HEK293 (cell line): ENCODE measurements around the gene FGD4.

Experiments
- CTCF ChIA-PET: fragments of 350-600 bp; formaldehyde crosslinking; extraction: SDS; loops from one replicate; lab custom pipeline; 2021; ENCODE audit warnings: antibody characterized with exemption; lab: Yijun Ruan, JAX
- POLR2A ChIA-PET: fragments of 300-600 bp; formaldehyde crosslinking; extraction: SDS; loops from one replicate; lab custom pipeline; 2020; ENCODE audit warnings: antibody characterized with exemption, inconsistent platforms; lab: Yijun Ruan, JAX
- H3K27ac ChIP-seq: fragments of 200-500 bp; sonication (Bioruptor generic); 2 replicates; pipeline ENCODE4 v1.5.1; 2014; ENCODE audit warnings: low read depth, low read length, control low read depth, inconsistent platforms; ENCODE audit errors: extremely low read depth
- H3K36me3 ChIP-seq, 2 experiments: fragments of 200-500 bp in 1 of 2; sonication (Bioruptor generic) in 1 of 2; 1 replicate in 1 of 2; 2 replicates in 1 of 2; pipeline ENCODE4 v1.5.1; 2014 to 2017; ENCODE audit warnings: inconsistent platforms in 2 of 2, low read length in 2 of 2; ENCODE audit not compliant: control insufficient read depth in 2 of 2, insufficient read depth in 1 of 2
- H3K4me1 ChIP-seq: fragments of 200-500 bp; sonication (Bioruptor generic); 2 replicates; pipeline ENCODE4 v1.5.1; 2014; ENCODE audit warnings: mild to moderate bottlenecking, low read length, inconsistent platforms; ENCODE audit not compliant: control insufficient read depth, insufficient read depth
- H3K4me3 ChIP-seq: 2 replicates; pipeline ENCODE4 v1.5.1; 2011; ENCODE audit warnings: low read depth, mild to moderate bottlenecking, control low read depth, low read length, moderate library complexity
- H3K9me3 ChIP-seq: fragments of 200-500 bp; sonication (Bioruptor generic); 2 replicates; pipeline ENCODE4 v1.5.1; 2014; ENCODE audit warnings: low read depth, low read length, inconsistent platforms; ENCODE audit not compliant: control insufficient read depth, insufficient read depth
- FEZF1 ChIP-seq: fragments of 450-650 bp; formaldehyde crosslinking; IDR thresholded peaks from 2 replicates; pipeline ENCODE4 v1.5.1; 2016; ENCODE audit warnings: missing biosample characterization, missing genetic modification characterization
- ZNF132 ChIP-seq: fragments of 450-650 bp; formaldehyde crosslinking; IDR thresholded peaks from 2 replicates; pipeline ENCODE4 v1.5.1; 2017; ENCODE audit warnings: missing biosample characterization, missing genetic modification characterization, borderline replicate concordance
- ZNF138 ChIP-seq: fragments of 450-650 bp; formaldehyde crosslinking; IDR thresholded peaks from 2 replicates; pipeline ENCODE4 v1.5.1; 2016; ENCODE audit warnings: missing biosample characterization, missing genetic modification characterization, borderline replicate concordance
- ZNF239 ChIP-seq: fragments of 450-650 bp; formaldehyde crosslinking; IDR thresholded peaks from 2 replicates; pipeline ENCODE4 v1.5.1; 2016; ENCODE audit warnings: missing biosample characterization, missing genetic modification characterization
- ZNF404 ChIP-seq: fragments of 450-650 bp; formaldehyde crosslinking; IDR thresholded peaks from 2 replicates; pipeline ENCODE4 v1.5.1; 2017; ENCODE audit warnings: missing biosample characterization, missing genetic modification characterization
- ZNF48 ChIP-seq: fragments of 450-650 bp; formaldehyde crosslinking; IDR thresholded peaks from 2 replicates; pipeline ENCODE4 v1.5.1; 2016; ENCODE audit warnings: missing biosample characterization, missing genetic modification characterization
- ZNF501 ChIP-seq: fragments of 450-650 bp; formaldehyde crosslinking; IDR thresholded peaks from 2 replicates; pipeline ENCODE4 v1.5.1; 2016; ENCODE audit warnings: missing biosample characterization, missing genetic modification characterization
- ZNF510 ChIP-seq: fragments of 450-650 bp; formaldehyde crosslinking; IDR thresholded peaks from 2 replicates; pipeline ENCODE4 v1.5.1; 2018; ENCODE audit warnings: mild to moderate bottlenecking, missing genetic modification characterization, missing biosample characterization; ENCODE audit not compliant: insufficient replicate concordance
- ZNF529 ChIP-seq: fragments of 450-650 bp; formaldehyde crosslinking; IDR thresholded peaks from 2 replicates; pipeline ENCODE4 v1.5.1; 2017; ENCODE audit warnings: missing genetic modification characterization, missing biosample characterization; ENCODE audit not compliant: insufficient replicate concordance
- ZNF544 ChIP-seq: fragments of 450-650 bp; formaldehyde crosslinking; IDR thresholded peaks from 2 replicates; pipeline ENCODE4 v1.5.0; 2017; ENCODE audit warnings: missing biosample characterization, missing genetic modification characterization
- ZNF571 ChIP-seq: fragments of 450-650 bp; formaldehyde crosslinking; IDR thresholded peaks from 2 replicates; pipeline ENCODE4 v1.5.0; 2017; ENCODE audit warnings: missing biosample characterization, missing genetic modification characterization
- ZNF600 ChIP-seq: fragments of 450-650 bp; formaldehyde crosslinking; IDR thresholded peaks from 2 replicates; pipeline ENCODE4 v1.5.1; 2016; ENCODE audit warnings: missing biosample characterization, missing genetic modification characterization
- ZNF629 ChIP-seq: fragments of 450-650 bp; formaldehyde crosslinking; IDR thresholded peaks from 2 replicates; pipeline ENCODE4 v1.5.1; 2017; ENCODE audit warnings: missing biosample characterization, missing genetic modification characterization
- ZNF670 ChIP-seq: fragments of 450-650 bp; formaldehyde crosslinking; IDR thresholded peaks from 2 replicates; pipeline ENCODE4 v1.5.1; 2016; ENCODE audit warnings: missing biosample characterization, missing genetic modification characterization, low read depth
- ZNF776 ChIP-seq: fragments of 450-650 bp; formaldehyde crosslinking; IDR thresholded peaks from 2 replicates; pipeline ENCODE4 v1.5.0; 2017; ENCODE audit warnings: missing biosample characterization, missing genetic modification characterization, borderline replicate concordance
- ZNF777 ChIP-seq: fragments of 450-650 bp; formaldehyde crosslinking; IDR thresholded peaks from 2 replicates; pipeline ENCODE4 v1.5.1; 2017; ENCODE audit warnings: missing biosample characterization, missing genetic modification characterization, borderline replicate concordance
- ZNF791 ChIP-seq: fragments of 450-650 bp; formaldehyde crosslinking; IDR thresholded peaks from 2 replicates; pipeline ENCODE4 v1.5.1; 2016; ENCODE audit warnings: missing biosample characterization, missing genetic modification characterization
- TF ChIP-seq, protein P1 (sequence below): sonication (generic); formaldehyde crosslinking; IDR thresholded peaks from 2 replicates; pipeline ENCODE4 v1.8.1; 2022; ENCODE audit warnings: mild to moderate bottlenecking, moderate library complexity, missing genetic modification reagents
- TF ChIP-seq, protein P2 (sequence below): fragments of 450-650 bp; formaldehyde crosslinking; IDR thresholded peaks from 2 replicates; pipeline ENCODE4 v1.5.1; 2017; ENCODE audit warnings: missing biosample characterization, missing genetic modification characterization
- TF ChIP-seq, protein P3 (sequence below): fragments of 450-650 bp; formaldehyde crosslinking; IDR thresholded peaks from 2 replicates; pipeline ENCODE4 v1.5.1; 2016; ENCODE audit warnings: missing biosample characterization, missing genetic modification characterization, borderline replicate concordance
- TF ChIP-seq, protein P4 (sequence below): fragments of 450-650 bp; IDR thresholded peaks from 2 replicates; pipeline ENCODE4 v1.5.1; 2018; ENCODE audit warnings: missing biosample characterization, missing genetic modification characterization
- TF ChIP-seq, protein P5 (sequence below): fragments of 450-650 bp; formaldehyde crosslinking; IDR thresholded peaks from 2 replicates; pipeline ENCODE4 v1.5.1; 2016; ENCODE audit warnings: missing biosample characterization, missing genetic modification characterization
- TF ChIP-seq, protein P6 (sequence below): fragments of 450-650 bp; formaldehyde crosslinking; IDR thresholded peaks from 2 replicates; pipeline ENCODE4 v1.5.1; 2016; ENCODE audit warnings: missing biosample characterization, missing genetic modification characterization

Gene FGD4

DNA sequence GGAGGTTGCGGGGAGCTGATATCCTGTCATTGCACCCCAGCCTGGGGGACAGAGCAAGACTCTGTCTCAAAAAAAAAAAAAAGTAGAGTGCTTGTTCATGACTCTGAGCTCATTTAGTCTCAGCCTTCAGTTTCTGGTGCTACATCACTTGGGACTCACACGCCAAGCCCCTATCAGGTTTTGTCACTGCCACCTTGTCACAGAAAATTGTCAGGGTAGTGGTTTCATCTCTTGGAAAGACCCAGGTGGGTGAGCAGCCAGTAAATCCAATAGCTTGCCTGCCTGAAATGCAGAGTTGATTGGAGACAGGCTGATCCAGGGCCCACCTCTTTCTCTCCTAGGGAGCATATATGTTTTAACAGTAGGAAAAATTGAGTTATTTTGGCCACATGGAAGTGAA is 113.0 kb downstream of the FGD4 start:
- H3K36me3 ChIP-seq: no peaks in the 10 kb centered on the region
- no peaks in the 10 kb centered on the region for H3K4me1 ChIP-seq
- CTCF ChIA-PET: interaction anchor here (0.7 to 1.2 kb wide), 2 partner anchors 17 to 143 kb away, joined by 3 read pairs; no protein-coding TSS in a partner anchor
- no peak overlapping the region for H3K4me3 ChIP-seq
- no peaks in the 10 kb centered on the region for H3K9me3 ChIP-seq
- TF ChIP-seq, protein P1, sequence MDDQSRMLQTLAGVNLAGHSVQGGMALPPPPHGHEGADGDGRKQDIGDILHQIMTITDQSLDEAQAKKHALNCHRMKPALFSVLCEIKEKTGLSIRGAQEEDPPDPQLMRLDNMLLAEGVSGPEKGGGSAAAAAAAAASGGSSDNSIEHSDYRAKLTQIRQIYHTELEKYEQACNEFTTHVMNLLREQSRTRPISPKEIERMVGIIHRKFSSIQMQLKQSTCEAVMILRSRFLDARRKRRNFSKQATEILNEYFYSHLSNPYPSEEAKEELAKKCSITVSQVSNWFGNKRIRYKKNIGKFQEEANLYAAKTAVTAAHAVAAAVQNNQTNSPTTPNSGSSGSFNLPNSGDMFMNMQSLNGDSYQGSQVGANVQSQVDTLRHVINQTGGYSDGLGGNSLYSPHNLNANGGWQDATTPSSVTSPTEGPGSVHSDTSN: no peak
- TF ChIP-seq ZNF544 (no peak), ZNF529 (tag by site-specific recombination) (no peak), FEZF1 (tag by site-specific recombination) (no peak), ZNF510 (tag by site-specific recombination) (no peak), ZNF791 (tag by site-specific recombination) (no peak)
- TF ChIP-seq, protein P2, sequence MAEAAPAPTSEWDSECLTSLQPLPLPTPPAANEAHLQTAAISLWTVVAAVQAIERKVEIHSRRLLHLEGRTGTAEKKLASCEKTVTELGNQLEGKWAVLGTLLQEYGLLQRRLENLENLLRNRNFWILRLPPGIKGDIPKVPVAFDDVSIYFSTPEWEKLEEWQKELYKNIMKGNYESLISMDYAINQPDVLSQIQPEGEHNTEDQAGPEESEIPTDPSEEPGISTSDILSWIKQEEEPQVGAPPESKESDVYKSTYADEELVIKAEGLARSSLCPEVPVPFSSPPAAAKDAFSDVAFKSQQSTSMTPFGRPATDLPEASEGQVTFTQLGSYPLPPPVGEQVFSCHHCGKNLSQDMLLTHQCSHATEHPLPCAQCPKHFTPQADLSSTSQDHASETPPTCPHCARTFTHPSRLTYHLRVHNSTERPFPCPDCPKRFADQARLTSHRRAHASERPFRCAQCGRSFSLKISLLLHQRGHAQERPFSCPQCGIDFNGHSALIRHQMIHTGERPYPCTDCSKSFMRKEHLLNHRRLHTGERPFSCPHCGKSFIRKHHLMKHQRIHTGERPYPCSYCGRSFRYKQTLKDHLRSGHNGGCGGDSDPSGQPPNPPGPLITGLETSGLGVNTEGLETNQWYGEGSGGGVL (tag by site-specific recombination): no peak
- TF ChIP-seq, protein P3, sequence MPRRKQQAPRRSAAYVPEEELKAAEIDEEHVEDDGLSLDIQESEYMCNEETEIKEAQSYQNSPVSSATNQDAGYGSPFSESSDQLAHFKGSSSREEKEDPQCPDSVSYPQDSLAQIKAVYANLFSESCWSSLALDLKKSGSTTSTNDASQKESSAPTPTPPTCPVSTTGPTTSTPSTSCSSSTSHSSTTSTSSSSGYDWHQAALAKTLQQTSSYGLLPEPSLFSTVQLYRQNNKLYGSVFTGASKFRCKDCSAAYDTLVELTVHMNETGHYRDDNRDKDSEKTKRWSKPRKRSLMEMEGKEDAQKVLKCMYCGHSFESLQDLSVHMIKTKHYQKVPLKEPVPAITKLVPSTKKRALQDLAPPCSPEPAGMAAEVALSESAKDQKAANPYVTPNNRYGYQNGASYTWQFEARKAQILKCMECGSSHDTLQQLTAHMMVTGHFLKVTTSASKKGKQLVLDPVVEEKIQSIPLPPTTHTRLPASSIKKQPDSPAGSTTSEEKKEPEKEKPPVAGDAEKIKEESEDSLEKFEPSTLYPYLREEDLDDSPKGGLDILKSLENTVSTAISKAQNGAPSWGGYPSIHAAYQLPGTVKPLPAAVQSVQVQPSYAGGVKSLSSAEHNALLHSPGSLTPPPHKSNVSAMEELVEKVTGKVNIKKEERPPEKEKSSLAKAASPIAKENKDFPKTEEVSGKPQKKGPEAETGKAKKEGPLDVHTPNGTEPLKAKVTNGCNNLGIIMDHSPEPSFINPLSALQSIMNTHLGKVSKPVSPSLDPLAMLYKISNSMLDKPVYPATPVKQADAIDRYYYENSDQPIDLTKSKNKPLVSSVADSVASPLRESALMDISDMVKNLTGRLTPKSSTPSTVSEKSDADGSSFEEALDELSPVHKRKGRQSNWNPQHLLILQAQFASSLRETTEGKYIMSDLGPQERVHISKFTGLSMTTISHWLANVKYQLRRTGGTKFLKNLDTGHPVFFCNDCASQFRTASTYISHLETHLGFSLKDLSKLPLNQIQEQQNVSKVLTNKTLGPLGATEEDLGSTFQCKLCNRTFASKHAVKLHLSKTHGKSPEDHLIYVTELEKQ (tag by site-specific recombination): no peak
- TF ChIP-seq, protein P4, sequence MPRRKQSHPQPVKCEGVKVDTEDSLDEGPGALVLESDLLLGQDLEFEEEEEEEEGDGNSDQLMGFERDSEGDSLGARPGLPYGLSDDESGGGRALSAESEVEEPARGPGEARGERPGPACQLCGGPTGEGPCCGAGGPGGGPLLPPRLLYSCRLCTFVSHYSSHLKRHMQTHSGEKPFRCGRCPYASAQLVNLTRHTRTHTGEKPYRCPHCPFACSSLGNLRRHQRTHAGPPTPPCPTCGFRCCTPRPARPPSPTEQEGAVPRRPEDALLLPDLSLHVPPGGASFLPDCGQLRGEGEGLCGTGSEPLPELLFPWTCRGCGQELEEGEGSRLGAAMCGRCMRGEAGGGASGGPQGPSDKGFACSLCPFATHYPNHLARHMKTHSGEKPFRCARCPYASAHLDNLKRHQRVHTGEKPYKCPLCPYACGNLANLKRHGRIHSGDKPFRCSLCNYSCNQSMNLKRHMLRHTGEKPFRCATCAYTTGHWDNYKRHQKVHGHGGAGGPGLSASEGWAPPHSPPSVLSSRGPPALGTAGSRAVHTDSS (tag by site-specific recombination): no peak
- H3K27ac ChIP-seq: no peak overlapping the region
- POLR2A ChIA-PET: no interaction called here

DNA sequence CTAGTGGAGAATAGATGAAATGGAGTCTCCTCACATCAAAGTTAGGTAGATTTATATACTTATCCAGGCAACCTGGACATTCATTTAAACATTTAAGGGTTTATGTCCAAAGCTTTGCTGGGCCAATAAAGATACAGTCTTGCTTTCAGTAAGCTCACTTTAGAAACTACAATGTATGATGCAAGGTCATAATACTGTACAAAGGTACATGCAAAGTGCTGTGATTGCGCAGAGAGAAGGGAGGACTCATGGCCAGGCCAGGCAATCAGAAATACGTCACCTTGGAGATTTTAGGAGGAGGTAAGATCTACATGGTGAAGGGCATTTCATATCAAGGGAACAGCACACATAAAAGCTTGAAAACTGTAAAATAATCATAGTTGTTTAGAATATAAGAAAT is 113.6 kb downstream of the FGD4 start:
- CTCF ChIA-PET: interaction anchor here (1.2 kb wide), 1 partner anchor 143 kb away, joined by 3 read pairs; no protein-coding TSS in a partner anchor
- Histone ChIP-seq H3K4me1 (no peaks in the 10 kb centered on the region), H3K4me3 (no peak overlapping the region), H3K27ac (no peak overlapping the region), H3K9me3 (no peaks in the 10 kb centered on the region), H3K36me3 (no peaks in the 10 kb centered on the region)
- POLR2A ChIA-PET: no interaction called here
- TF ChIP-seq ZNF776 (tag by site-specific recombination) (no peak), ZNF138 (tag by site-specific recombination) (no peak), ZNF501 (tag by site-specific recombination) (no peak), ZNF239 (tag by site-specific recombination) (no peak), ZNF670 (tag by site-specific recombination) (no peak), ZNF48 (tag by site-specific recombination) (no peak), ZNF571 (tag by site-specific recombination) (no peak), ZNF777 (tag by site-specific recombination) (no peak), ZNF404 (tag by site-specific recombination) (no peak), ZNF629 (tag by site-specific recombination) (no peak), ZNF791 (tag by site-specific recombination) (no peak), ZNF600 (tag by site-specific recombination) (no peak), ZNF132 (tag by site-specific recombination) (no peak)
- TF ChIP-seq, protein P5, sequence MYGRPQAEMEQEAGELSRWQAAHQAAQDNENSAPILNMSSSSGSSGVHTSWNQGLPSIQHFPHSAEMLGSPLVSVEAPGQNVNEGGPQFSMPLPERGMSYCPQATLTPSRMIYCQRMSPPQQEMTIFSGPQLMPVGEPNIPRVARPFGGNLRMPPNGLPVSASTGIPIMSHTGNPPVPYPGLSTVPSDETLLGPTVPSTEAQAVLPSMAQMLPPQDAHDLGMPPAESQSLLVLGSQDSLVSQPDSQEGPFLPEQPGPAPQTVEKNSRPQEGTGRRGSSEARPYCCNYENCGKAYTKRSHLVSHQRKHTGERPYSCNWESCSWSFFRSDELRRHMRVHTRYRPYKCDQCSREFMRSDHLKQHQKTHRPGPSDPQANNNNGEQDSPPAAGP (tag by site-specific recombination): no peak
- TF ChIP-seq, protein P6, sequence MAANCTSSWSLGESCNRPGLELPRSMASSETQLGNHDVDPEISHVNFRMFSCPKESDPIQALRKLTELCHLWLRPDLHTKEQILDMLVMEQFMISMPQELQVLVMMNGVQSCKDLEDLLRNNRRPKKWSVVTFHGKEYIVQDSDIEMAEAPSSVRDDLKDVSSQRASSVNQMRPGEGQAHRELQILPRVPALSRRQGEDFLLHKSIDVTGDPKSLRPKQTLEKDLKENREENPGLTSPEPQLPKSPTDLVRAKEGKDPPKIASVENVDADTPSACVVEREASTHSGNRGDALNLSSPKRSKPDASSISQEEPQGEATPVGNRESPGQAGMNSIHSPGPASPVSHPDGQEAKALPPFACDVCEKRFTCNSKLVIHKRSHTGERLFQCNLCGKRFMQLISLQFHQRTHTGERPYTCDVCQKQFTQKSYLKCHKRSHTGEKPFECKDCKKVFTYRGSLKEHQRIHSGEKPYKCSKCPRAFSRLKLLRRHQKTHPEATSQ (tag by site-specific recombination): no peak
- TF ChIP-seq, protein P4 (tag by site-specific recombination): no peak
